NCI-H2029 (cell line): ENCODE measurements around the gene FHIT.
"Not testable (repeated sequence)": the region's sequence is repeated elsewhere in the genome, so short reads cannot be mapped to it uniquely, and the experiment has no call there.

Experiments used
- DNase-seq: peaks from one replicate; lab custom pipeline; 2025; lab: John Stamatoyannopoulos, UW

FHIT gene

GRCh38 chr3:60989626-60990441 lies 261.4 kb downstream of the FHIT start:
- DNase-seq = no peak

GRCh38 chr3:60987191-60987590 lies 264.1 kb downstream of the FHIT start:
- not testable (repeated sequence) for DNase-seq

DNA sequence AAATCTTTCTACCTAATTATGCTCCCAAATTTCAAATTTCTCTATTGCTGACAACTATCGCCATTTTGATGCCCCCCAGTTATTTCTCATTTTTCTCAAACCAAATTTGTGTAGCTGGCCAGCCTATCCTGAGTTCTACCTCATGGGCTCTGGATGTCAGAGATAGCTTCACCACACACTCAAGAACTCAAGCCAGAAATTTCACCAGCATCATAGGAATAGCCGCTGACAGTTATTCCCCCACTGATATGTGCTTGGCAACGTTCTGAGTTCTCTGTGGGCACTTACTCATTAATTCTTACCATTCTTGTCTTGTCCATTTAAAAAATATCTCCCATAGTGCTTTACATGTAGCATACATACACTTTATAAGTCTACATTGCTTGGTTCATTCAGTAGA lies 264.7 kb downstream of the FHIT start:
- no peak for DNase-seq

- DNase-seq = no peak
Measured at GRCh38 chr3:60983906-60984305, 267.3 kb downstream of the FHIT start.

- no peak for DNase-seq
Measured at GRCh38 chr3:60980342-60980692, 270.9 kb downstream of the FHIT start.

DNA sequence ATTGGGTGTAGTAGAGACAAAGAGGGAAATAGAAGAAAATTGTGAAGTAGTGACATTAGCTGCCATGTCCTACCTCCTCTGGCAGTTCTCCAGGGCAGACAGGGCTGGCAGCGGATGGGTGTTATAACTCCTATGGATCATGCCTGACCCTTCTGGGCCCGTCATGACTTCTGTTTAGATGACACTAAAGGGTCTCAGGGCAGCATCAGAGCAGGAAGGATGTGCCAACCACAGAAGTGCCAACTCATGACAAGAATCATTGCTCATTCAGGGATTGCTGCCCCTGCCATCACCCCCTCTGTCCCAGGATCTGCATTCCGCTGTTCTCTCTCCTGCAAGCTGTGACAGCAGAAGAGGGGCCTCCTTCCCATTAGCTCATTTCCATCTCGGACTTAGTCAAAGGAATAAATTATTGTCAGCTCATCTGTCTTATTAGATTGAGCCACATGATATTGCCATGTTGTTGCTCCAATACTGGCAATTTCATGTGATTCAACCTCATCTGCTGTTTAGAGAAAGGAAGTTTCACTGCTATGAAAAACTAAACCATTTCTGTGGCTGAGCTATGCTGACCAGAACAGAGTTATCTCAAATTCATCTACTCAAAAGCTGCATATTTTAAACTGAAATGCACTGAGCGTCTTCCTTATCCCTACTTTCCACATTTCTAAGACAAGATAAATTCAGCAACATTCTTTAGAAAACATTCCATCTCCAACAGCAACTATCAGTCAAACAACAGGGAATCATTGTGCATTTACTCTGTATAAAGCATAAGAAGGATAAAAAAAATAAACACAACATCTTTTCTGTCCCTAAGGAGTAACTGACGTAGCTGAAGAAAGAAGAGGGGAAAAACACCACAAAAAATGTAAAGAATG lies 271.6 kb downstream of the FHIT start:
- DNase-seq = no peak

GRCh38 chr3:60973321-60973720 lies 277.9 kb downstream of the FHIT start:
- DNase-seq = no peak

- no peak for DNase-seq
Measured at GRCh38 chr3:60972599-60972998, 278.7 kb downstream of the FHIT start.

GRCh38 chr3:60970850-60971249 lies 280.4 kb downstream of the FHIT start:
- DNase-seq = no peak

DNA sequence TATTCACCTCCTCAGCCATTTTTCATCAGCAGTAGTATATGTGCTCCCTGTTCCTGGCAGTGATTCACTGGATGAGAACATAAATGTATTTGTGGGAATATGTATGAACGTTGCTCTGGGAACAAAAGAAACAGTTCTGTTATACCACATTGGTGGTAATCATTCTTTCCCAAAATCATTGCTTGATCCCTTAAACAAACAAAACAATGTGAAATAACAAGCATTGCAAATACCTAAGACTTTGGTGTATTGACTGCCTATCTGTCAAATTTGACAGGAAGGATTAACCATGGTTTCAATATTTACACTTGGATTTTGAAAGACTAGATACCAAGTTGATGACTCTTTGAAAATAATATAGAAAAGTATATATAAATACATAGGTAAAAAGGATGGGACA lies 284.1 kb downstream of the FHIT start:
- DNase-seq = no peak

DNA sequence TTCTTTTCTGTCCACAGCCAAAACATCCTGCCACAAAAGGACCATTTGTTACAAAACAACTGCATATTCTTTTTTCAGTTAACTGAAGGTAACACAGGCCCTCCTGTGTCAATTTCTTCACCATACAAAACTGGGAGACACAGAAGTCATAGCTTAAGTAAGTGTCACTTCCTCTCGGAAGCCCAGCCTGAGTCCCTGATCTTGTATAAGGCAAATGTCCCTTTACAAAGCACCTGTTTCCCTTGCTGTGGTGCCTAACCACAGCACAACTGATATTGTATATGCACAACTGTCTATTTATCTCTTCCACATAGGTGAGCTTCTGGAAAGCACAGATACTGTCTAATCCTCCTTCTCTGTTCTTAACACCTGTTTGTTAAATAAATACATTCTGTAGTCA lies 293.7 kb downstream of the FHIT start:
- DNase-seq = no peak

DNA sequence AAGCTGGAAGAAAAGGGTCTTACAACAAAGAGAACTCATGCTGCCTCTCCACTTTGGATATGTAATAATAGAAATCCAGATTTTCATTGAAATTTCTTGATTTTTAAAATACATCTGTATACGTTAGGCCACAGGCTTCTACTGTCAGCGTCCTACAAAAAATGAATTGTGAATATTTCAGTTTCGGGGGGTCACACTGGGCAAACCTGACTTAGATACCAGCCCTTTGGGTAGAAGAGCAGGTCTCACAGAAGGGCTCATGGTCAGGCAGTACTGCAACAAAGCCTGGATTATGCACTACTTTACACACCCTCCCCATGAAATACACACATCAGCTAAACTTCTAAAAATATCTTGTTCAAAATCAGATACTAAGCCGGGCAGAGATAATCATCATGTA lies 294.5 kb downstream of the FHIT start:
- no peak for DNase-seq

GRCh38 chr3:60955034-60955433 lies 296.2 kb downstream of the FHIT start:
- no peak for DNase-seq

DNA sequence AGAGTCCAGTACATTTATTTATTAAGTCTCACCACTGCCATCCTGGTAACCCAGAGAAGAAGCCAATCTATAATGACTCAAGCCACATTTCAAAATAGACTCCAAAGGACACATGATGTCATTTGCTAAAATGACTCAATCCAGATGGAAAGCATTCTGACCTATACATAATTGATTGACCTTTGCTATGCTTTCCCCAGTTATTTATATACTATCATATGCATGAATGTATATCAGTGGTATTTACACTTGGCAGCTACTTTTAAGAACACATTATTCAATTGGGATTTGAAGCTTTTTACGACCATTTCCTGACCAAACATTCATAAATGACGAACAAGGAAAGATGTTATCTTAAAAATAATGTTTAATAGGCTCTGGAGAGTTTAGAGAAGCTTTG lies 297.2 kb downstream of the FHIT start:
- DNase-seq = no peak

DNA sequence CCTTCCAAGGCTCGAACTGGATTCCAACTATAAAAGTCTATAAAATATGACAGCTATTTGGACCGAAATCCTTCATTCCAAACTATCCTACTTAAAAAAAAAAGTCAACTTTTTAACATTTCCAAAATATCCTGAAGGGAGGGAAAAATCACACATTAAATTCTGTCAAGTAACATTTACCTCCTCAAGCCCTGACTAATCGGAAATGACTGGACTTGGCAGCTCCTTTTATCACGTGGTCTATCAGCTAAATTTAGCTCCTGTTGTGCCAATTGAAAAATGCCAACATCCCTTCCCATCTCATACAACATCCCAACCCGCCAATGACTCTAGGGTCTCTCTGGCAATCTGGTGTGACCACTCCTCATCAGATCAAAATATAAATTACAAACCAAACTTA lies 297.9 kb downstream of the FHIT start:
- no peak for DNase-seq

DNA sequence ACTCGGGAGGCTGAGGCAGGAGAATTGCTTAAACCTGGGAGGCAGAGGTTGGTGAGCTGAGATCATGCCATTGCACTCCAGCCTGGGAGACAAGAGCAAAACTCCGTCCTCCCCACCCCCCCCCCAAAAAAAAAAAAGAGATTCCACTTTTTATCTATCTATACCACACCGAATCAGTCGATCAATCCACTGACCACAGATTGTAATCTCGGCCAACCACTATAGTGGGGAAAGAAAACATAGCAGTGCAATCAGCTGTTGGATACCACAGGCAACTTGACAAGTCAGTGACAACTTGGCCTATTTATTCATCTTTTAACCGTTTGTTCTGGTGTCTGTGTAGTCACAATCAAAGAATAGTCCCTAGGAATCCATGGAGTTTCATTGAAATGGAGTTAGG lies 299.2 kb downstream of the FHIT start:
- DNase-seq = no peak

DNA sequence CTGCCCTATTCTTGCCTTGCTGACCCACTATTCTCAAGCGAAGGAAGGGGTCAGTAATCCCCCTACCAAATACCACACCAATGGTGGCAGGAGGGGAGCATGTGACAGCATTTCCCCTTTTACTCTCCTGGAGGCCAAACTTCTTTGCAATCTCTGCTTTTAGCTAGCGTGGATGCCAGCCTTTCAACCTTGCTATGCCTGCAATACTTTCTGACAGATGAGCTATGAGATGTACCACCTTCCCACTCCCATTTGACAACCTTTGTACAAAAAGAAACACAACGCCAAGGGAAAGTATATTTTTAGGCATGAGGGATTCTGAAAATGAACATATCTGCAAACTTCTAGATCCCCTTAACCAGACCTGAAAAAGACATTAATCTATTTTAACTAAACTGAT lies 302.1 kb downstream of the FHIT start:
- no peak for DNase-seq

GRCh38 chr3:60948488-60948887 lies 302.8 kb downstream of the FHIT start:
- DNase-seq = no peak

- DNase-seq = no peak
Measured at GRCh38 chr3:60935709-60936108, 315.5 kb downstream of the FHIT start.

GRCh38 chr3:60933824-60934223 lies 317.4 kb downstream of the FHIT start:
- DNase-seq = no peak

GRCh38 chr3:60932643-60933042 lies 318.6 kb downstream of the FHIT start:
- DNase-seq = no peak

DNA sequence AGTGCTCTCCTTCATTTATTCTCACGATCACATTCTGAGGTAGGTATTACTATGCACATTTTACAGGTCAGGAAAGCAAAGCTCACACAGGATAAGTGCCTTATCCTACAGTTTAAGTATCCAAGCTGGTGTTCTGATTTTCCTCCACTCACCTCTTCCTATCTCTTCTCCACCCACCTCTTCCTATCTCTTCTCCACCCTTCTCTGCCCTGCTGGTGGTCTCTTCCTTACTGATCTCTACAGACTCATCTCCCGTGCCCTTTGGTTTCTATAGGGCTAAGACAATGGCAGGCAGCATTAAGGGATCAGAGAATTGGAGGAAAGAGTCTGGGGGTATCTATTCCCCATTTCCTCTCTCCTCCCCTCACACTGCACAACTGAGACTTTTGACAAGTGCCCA lies 319.1 kb downstream of the FHIT start:
- DNase-seq = no peak

GRCh38 chr3:60931452-60931851 lies 319.8 kb downstream of the FHIT start:
- no peak for DNase-seq
